Measurements from ENCODE around the gene COPE.

The COPE gene

DNA sequence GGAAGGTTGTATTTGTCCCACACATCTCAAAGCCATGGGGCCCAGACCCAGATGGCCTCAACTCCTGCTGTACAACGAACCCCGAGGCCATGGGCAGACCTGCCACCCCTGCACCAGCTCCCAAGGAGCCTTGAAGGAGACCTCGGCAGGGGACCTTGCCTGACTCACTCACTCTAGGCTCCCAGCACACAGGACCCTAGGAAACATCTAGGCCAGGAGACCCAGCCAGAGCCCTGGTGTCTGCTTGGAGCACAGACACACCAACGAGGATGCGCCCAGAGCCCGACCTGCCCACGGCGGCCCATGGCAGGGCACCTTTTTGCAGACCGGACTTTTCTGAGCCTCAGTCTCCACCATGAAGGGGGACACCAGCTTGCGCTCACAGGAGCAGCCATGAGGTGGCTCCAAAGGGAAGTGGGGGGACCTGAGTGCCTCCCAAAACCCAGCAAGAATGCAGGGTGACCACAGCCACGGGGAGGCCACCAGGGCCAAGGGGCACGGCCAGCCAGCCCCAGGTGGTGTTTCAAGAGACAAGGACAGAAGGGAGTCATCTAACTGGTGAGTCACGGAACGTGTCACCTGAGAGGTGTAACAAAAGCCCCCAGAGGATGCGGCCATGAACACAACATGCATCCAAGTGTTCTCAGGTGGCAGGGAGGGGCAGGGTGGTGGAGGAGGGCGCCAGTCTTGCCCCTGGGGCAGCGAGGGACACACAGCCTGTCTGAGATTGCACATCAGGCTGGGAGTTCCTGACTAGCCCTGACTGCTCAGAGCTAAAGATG lies 18.3 kb downstream of the COPE start:
- no peak for DNase-seq (ENCODE audit: low spot score)
- TF ChIP-seq, protein P1, sequence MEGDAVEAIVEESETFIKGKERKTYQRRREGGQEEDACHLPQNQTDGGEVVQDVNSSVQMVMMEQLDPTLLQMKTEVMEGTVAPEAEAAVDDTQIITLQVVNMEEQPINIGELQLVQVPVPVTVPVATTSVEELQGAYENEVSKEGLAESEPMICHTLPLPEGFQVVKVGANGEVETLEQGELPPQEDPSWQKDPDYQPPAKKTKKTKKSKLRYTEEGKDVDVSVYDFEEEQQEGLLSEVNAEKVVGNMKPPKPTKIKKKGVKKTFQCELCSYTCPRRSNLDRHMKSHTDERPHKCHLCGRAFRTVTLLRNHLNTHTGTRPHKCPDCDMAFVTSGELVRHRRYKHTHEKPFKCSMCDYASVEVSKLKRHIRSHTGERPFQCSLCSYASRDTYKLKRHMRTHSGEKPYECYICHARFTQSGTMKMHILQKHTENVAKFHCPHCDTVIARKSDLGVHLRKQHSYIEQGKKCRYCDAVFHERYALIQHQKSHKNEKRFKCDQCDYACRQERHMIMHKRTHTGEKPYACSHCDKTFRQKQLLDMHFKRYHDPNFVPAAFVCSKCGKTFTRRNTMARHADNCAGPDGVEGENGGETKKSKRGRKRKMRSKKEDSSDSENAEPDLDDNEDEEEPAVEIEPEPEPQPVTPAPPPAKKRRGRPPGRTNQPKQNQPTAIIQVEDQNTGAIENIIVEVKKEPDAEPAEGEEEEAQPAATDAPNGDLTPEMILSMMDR (IDR thresholded peaks at IDR 0.05; ENCODE audit: extremely low read depth, missing control alignments): no peak

DNA sequence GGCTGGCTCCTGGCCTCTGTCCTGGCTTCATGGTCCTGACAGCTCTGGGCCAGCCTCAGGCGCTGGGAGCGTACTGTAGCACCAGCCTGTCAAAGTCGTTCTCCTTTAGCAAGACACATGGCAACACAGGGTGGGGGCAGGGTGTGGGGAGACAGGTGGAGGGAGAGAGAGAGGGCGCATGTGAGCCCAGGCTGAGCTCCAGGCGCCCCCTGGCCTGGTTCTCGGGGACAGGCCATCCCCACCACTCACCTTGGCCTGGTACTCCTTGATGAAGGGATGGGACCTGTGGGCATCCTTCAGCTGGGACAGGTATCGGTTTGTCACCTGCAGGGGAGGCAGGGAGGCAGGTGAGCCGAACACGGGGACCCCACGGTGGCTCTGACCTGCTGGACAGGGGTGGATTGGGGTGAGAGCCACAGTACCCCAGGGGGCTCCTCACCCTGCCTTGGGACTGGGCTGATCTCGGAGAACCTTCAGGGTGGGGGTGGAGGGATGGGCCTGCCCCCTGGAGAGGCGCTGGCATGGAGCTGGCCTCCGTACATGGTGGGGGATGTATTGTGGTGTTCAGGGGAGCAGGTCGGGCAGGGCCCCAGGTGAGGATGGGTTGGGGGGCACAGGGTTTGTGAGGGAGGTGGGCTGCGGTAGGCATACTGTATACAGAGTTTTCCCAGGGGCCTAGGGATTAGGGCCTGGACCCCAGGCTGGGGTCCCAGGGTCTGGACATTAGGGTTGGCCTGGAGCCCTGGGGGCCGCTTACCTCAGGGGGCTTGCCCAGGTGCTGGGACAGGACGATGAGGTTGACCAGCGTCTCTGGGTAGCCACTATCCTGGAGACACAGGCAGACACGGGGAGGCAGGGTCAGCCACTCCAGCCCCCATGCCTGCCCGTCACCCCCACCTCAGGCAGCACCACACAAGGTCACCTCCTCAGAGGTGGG lies 19.3 kb downstream of the COPE start:
- TF ChIP-seq, protein P1 (IDR thresholded peaks at IDR 0.05; ENCODE audit: extremely low read depth, missing control alignments): no peak

DNA sequence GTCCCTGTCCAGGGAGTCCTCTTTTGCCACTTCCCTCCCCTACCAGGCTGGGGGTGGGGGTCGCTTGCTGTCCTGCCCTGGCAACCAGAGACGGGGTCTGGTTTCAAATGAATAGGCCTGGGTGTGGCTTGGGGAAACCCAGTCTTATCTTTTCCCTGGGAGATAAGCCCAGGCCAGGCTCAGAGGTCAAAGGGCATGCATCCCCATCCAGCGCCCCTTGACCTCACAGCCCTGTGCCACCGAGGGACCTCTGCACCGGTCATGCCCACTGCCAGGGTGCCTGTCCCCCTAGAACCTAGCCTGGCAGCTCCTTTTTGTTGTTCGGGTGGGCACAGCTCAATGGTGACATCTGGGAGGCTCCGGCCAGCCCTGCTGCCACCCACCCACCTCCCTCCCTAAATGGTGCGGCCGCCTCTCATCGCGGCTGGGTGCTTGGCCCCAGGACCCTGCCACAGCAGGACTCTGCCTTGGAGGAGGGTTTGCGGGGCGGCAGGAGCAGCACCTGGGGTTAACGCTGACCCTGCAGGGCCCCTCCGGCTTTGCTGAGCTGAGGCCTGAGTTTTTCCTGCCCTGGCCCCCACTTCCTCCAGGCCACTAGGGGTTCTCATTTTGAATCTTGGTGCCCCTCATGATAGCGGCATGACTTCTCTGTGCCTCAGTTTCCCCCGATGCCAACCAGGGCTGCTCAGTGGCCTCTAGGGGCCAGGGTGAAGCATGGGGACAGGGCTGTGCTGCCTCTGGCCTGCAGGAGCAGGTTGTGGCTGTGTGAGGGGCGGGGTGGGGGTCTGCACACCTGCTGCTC lies 20.4 kb downstream of the COPE start:
- DNase-seq (ENCODE audit: low spot score): no peak
- TF ChIP-seq, protein P1 (IDR thresholded peaks at IDR 0.05; ENCODE audit: extremely low read depth, missing control alignments): no peak

More for the DNA sequence above, 19.3 kb downstream of the COPE start:
- no peak for DNase-seq (ENCODE audit: low spot score)

DNA sequence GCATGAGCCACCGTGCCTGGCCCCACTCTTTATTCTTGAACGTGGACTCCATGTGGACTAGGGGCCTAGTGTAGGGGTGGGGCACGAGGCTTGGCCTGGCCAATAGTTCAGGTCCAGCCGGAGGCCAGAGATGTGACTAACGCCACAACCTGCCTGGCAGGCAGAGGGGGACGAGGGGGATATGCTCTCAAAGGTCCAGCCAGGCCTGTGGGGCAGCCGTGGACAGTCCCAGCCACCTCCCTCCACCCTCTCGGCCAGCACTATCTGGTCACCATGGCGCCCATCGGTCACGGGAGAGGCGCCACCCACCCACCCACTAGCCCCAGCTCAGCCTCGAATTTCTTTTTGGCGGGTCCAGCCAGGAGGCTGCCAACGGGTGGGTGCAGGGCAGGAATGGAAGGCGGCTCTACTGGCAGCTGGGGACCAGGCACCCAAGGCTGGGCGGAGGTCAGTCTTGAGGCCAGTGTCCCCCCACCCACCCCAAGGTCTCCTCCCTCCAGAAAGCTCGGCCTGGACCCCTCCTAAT lies 21.0 kb downstream of the COPE start:
- DNase-seq (ENCODE audit: low spot score): no peak
- TF ChIP-seq, protein P1 (IDR thresholded peaks at IDR 0.05; ENCODE audit: extremely low read depth, missing control alignments): no peak

DNA sequence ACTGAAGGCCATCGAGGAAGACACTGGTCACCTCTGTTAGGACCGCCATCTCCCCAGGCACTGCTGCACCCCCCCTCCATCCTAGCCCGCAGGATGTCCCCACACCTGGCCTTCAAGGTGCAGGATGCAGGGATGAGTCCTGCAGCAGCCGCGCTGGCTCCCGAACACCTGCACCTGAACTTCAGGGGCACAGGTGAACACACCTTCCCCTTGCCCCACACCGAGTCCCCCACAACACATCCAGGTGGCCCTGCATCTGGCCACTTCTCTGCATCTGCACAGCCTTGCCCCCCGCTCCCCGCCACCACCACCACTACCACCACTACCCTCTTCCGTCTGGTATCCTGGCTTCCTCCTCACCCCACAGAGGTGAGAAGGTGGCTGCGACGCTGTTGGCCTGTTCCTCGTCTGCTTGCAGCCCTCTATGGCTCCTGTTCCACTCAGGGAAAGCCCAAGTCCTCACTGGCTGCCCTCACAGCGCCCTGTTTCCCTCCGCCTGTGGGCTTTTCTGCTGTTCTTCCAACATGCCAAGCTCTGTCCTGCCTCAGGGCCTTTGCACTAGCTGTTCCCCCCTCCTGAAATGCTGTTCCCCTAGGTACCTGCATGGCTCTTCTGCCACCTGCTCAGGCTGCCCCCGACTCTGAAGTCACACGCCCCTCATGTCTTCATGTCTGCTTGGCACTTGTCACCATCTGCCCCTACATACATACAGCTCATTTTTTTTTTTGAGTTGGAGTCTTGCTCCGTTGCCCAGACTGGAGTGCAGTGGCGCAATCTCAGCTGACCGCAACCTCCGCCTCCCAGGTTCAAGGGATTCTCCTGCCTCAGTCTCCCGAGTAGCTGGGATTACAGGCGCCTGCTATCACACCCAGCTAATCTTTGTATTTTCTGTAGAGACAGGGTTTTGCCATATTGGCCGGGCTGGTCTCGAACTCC lies 21.8 kb downstream of the COPE start:
- TF ChIP-seq, protein P1 (IDR thresholded peaks at IDR 0.05; ENCODE audit: extremely low read depth, missing control alignments): no peak
- DNase-seq (ENCODE audit: low spot score): no peak

DNA sequence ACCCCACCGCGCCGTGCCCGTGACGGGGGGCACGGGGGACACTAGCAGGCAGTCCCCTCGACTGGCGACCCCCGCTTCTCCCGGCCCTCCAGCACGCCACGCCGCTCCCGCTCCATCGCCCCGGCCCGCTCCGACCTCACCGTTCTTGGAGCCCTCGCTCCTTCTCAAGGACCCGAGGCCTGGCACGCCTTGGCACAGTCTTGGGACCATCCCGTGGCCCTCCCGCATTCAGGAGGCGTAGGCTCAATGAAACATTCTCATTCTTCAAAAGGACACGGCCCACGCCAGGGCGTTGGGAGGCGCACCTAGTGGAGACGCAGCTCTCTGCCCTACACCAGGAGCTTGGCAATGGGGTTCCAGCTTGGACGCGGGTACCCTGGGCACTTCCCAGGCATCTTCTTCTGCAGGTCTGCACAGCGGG lies 22.8 kb downstream of the COPE start:
- TF ChIP-seq, protein P1 (IDR thresholded peaks at IDR 0.05; ENCODE audit: extremely low read depth, missing control alignments): no peak
- DNase-seq (ENCODE audit: low spot score): peak; percentile 63

All from GM20000 (cell line).